ENCODE data around the gene ADPRHL1. TPM values are rescaled to one million over a fixed set of nuclear protein-coding genes. Genes with fewer than 3 reads are reported as not detected.

ADPRHL1 gene
- total and polyA plus RNA-seq, 10 donors = 0.52 to 4.3 (median 1.5) TPM

DNA sequence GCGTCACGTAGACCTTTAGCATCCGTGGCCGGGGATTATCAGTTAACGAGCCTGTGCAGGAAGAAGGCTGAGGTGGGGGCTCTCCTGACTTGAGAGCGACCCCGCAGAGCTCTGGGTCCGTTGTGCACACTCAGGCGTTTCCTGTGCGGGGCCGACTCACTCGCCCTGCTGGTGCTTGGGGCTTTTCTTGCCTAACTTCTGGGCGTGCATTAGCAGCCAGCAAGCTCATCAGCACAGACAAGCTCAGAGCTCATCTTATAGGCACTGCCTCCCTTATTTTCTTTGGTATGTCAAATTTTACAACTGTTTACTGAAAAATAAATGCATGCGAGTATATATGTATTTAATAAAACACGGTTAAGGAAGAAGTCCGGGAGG lies 23.7 kb downstream of the ADPRHL1 start:
- no peak overlapping the region for H3K4me3 ChIP-seq
- DNase-seq = no peak
- TF ChIP-seq, protein P1, sequence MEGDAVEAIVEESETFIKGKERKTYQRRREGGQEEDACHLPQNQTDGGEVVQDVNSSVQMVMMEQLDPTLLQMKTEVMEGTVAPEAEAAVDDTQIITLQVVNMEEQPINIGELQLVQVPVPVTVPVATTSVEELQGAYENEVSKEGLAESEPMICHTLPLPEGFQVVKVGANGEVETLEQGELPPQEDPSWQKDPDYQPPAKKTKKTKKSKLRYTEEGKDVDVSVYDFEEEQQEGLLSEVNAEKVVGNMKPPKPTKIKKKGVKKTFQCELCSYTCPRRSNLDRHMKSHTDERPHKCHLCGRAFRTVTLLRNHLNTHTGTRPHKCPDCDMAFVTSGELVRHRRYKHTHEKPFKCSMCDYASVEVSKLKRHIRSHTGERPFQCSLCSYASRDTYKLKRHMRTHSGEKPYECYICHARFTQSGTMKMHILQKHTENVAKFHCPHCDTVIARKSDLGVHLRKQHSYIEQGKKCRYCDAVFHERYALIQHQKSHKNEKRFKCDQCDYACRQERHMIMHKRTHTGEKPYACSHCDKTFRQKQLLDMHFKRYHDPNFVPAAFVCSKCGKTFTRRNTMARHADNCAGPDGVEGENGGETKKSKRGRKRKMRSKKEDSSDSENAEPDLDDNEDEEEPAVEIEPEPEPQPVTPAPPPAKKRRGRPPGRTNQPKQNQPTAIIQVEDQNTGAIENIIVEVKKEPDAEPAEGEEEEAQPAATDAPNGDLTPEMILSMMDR (IDR thresholded peaks at IDR 0.05 in 8 of 11, conservative IDR thresholded peaks at IDR 0.05 in 3 of 11) = no peak
- TF ChIP-seq POLR2AphosphoS5 (IDR thresholded peaks at IDR 0.05) (no peak), POLR2A (IDR thresholded peaks at IDR 0.05) (no peak)
- 70 to 84% (median 76%) methylated on average over 16 of the region's 16 CpGs for WGBS, 5 donors
- H3K27me3 ChIP-seq (replicated peaks in 1 of 7) = no peaks in the 10 kb centered on the region
- no peaks in the 10 kb centered on the region for H3K9me3 ChIP-seq
- intact Hi-C loops (cut with DNase I; ENCODE audit: low total_unique reads) = no loop called here
- no peak overlapping the region for H3K27ac ChIP-seq
- H3K4me1 ChIP-seq = no peaks in the 10 kb centered on the region
- peaks cover 0 to 6% (median 0%) of the 10 kb centered on the region in 6 donors for H3K36me3 ChIP-seq

DNA sequence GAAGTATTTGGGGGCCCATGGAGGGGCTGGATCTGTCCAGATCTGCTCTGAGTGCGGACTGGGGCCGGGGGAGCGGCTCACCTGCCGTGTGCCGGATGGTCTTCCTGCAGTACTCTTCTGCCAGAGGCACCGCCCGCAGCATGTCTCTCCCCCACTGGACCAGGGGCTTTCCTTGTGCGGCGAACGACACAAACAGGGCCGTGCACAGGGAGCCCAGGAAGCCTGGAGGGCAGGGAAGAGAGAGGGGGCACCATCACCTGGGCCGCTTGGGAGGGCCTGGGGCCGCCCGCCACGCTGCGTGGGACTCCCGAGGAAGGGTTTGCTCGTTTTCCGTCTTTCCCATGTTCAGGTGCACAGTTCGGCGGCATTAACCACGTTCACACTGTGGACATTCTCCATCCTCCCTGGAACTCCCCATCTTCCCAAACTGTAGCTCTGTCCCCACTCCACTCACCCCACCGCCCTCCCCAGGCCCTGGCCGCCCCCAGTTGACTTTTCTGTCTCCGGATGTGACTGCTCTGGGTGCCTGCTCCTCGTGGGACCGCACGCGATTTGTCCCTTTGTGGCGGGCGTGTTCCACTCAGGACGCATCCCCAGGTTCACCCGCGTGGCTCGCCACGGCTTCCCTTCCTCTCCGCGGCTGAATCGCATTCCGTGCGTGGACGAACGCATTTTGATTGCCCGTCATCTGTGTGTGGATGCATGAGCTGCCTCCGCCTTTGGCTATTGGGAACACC lies 24.2 kb downstream of the ADPRHL1 start:
- intact Hi-C loops (cut with DNase I; ENCODE audit: low total_unique reads) = no loop called here
- TF ChIP-seq POLR2A (IDR thresholded peaks at IDR 0.05) = no peak
- TF ChIP-seq POLR2AphosphoS5 (IDR thresholded peaks at IDR 0.05) = no peak
- TF ChIP-seq, protein P1 (IDR thresholded peaks at IDR 0.05 in 8 of 11, conservative IDR thresholded peaks at IDR 0.05 in 3 of 11) = no peak
- Histone ChIP-seq H3K4me1 (peaks cover 0 to 2% (median under 1%) of the 10 kb centered on the region in 6 donors), H3K27ac (no peak overlapping the region), H3K27me3 (replicated peaks in 1 of 7) (no peaks in the 10 kb centered on the region), H3K4me3 (no peak overlapping the region), H3K36me3 (peaks cover 0 to 6% (median 0%) of the 10 kb centered on the region in 6 donors), H3K9me3 (no peaks in the 10 kb centered on the region)
- 92 to 97% (median 95%) methylated on average over 41 to 45 of the region's 45 CpGs for WGBS, 5 donors
- no peak for DNase-seq

DNA sequence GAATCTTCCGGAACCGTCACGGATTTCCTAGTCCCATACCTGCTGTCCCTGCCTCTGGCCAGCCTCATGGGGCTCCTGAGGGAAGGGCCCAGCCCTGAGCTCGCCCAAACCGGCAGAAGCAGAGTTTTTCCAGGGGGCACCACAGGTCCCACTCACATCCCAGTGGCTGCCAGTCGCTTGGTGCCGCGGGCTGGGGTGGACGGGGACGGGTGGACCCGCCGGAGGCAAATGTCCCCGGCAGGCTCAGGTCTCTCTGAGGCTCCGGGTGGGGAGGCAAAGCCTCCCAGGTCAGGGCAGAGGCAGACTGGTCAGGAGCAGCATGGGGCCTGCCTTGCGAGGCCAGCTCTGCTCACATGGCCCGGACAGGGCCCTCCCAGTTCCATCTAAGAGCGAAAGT lies 24.8 kb downstream of the ADPRHL1 start:
- WGBS, 5 donors = 90 to 96% (median 92%) methylated on average over 9 to 17 of the region's 17 CpGs
- H3K9me3 ChIP-seq = no peaks in the 10 kb centered on the region
- H3K27me3 ChIP-seq (replicated peaks in 1 of 7) = no peaks in the 10 kb centered on the region
- intact Hi-C loops (cut with DNase I; ENCODE audit: low total_unique reads) = no loop called here
- no peak for DNase-seq
- H3K27ac ChIP-seq = no peak overlapping the region
- H3K4me1 ChIP-seq = peaks cover 0 to 8% (median 7%) of the 10 kb centered on the region in 6 donors
- no peak overlapping the region for H3K4me3 ChIP-seq
- TF ChIP-seq POLR2AphosphoS5 (IDR thresholded peaks at IDR 0.05) (no peak), POLR2A (IDR thresholded peaks at IDR 0.05) (no peak)
- TF ChIP-seq, protein P1 (IDR thresholded peaks at IDR 0.05 in 8 of 11, conservative IDR thresholded peaks at IDR 0.05 in 3 of 11) = no peak
- H3K36me3 ChIP-seq = peaks cover 0 to 6% (median 0%) of the 10 kb centered on the region in 6 donors

DNA sequence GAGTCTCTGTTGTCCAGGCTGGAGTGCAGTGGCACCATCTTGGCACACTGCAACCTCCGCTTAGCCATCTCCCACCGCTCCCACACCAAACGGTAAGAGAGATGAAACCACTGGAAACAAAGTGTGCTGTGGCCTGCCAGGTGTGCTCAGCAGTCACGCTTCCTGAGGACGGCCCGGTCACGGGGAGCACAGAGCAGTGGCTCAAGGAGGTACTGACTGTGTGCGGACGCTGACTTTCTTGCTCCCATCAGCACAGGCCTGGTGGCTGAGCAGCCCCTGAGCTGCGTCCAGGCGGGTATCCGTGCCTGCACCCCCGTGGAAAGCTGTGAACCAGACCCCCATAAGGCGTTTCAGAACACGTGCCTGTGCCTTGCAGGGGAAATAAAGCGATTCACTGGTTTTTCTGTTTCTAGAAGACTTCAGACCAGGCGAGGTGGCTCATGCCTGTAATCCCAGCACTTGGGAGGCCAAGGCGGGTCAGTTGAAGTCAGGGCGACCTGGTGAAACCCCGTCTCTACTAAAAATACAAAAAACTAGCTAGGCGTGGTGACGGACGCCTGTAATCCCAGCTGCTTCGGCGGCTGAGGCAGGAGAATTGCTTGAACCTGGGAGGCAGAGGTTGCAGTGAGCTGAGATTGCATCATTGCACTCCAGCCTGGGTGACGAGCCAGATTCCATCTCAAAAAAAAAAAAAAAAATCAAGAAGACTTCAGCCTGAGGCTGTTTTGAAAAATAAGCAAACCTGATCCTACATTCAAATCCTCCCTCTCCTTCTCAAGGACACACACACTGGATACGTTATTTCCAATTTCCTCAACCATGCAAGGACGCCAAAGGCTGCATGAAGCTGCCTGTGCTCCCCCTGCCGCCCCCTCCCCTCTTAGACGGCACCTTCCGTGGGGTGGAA lies 25.5 kb downstream of the ADPRHL1 start:
- Histone ChIP-seq H3K4me3 (no peak overlapping the region), H3K4me1 (peaks cover 0 to 15% (median 11%) of the 10 kb centered on the region in 6 donors), H3K27me3 (replicated peaks in 1 of 7) (no peaks in the 10 kb centered on the region), H3K36me3 (peaks cover 0 to 6% (median 0%) of the 10 kb centered on the region in 6 donors), H3K27ac (no peak overlapping the region), H3K9me3 (no peaks in the 10 kb centered on the region)
- DNase-seq = no peak
- intact Hi-C loops (cut with DNase I; ENCODE audit: low total_unique reads) = no loop called here
- WGBS, 5 donors = 85 to 93% (median 86%) methylated on average over 26 to 31 of the region's 31 CpGs
- TF ChIP-seq POLR2A (IDR thresholded peaks at IDR 0.05) (no peak), POLR2AphosphoS5 (IDR thresholded peaks at IDR 0.05) (no peak)

Measured in spleen (tissue), 11 donors.